SK-N-SH treated with all-trans-retinoic acid at 6 μM for 48 hours (cell line): Measurements from ENCODE around the gene DNAJC28.
"Not testable (repeated sequence)": the region's sequence is repeated elsewhere in the genome, so short reads cannot be mapped to it uniquely, and the experiment has no call there.

Experiments
- ATAC-seq: fragments of 200-7000 bp; cut with Tn5 transposase; 3 replicates; pipeline ENCODE4 v1.9.1; 2020; ENCODE audit warnings: mild to moderate bottlenecking, moderate library complexity
- ARNTL ChIP-seq: fragments of 450-650 bp; formaldehyde crosslinking; IDR thresholded peaks from 2 replicates; pipeline ENCODE4 v1.5.0; 2020; ENCODE audit warnings: low read depth, mild to moderate bottlenecking, moderate library complexity, borderline replicate concordance
- BACH2 ChIP-seq: fragments of 250-450 bp; sonication (Bioruptor Pico); IDR thresholded peaks from 2 replicates; pipeline ENCODE4 v1.9.0; 2021; ENCODE audit warnings: mild to moderate bottlenecking, borderline replicate concordance
- CSDC2 ChIP-seq: fragments of 250-450 bp; sonication (Bioruptor Pico); IDR thresholded peaks from 2 replicates; pipeline ENCODE4 v1.5.0; 2020; ENCODE audit warnings: mild to moderate bottlenecking, moderate library complexity
- CSRNP3 ChIP-seq: fragments of 250-450 bp; sonication (Bioruptor Pico); IDR thresholded peaks from 2 replicates; pipeline ENCODE4 v1.5.1; 2021; ENCODE audit warnings: mild to moderate bottlenecking, moderate library complexity
- ESRRG ChIP-seq: fragments of 250-450 bp; sonication (Bioruptor Pico); IDR thresholded peaks from 2 replicates; pipeline ENCODE4 v1.6.1; 2021; ENCODE audit warnings: mild to moderate bottlenecking
- GLIS3 ChIP-seq: fragments of 250-450 bp; sonication (Bioruptor Pico); IDR thresholded peaks from 2 replicates; pipeline ENCODE4 v1.5.0; 2020; ENCODE audit warnings: mild to moderate bottlenecking, moderate library complexity
- ISL1 ChIP-seq: fragments of 250-450 bp; sonication (Bioruptor Pico); IDR thresholded peaks from 2 replicates; pipeline ENCODE4 v2.1.2; 2022; ENCODE audit warnings: mild to moderate bottlenecking, moderate library complexity
- OSR1 ChIP-seq: fragments of 250-450 bp; sonication (Bioruptor Pico); IDR thresholded peaks from 2 replicates; pipeline ENCODE4 v1.8.0; 2022; ENCODE audit warnings: moderate library complexity, mild to moderate bottlenecking, inconsistent platforms
- PATZ1 ChIP-seq: fragments of 250-450 bp; sonication (Bioruptor Pico); IDR thresholded peaks from 2 replicates; pipeline ENCODE4 v1.8.0; 2020; ENCODE audit warnings: mild to moderate bottlenecking, moderate library complexity, borderline replicate concordance
- POU6F1 ChIP-seq: fragments of 250-450 bp; sonication (Bioruptor Pico); IDR thresholded peaks from 2 replicates; pipeline ENCODE4 v1.8.0; 2021; ENCODE audit warnings: low read depth, mild to moderate bottlenecking, moderate library complexity, borderline replicate concordance
- PPARA ChIP-seq: fragments of 250-450 bp; sonication (Bioruptor Pico); IDR thresholded peaks from 2 replicates; pipeline ENCODE4 v1.5.0; 2020; ENCODE audit warnings: mild to moderate bottlenecking, borderline replicate concordance
- RARB ChIP-seq: fragments of 250-450 bp; sonication (Bioruptor Pico); IDR thresholded peaks from 2 replicates; pipeline ENCODE4 v1.8.0; 2021; ENCODE audit warnings: mild to moderate bottlenecking, moderate library complexity
- SNAI2 ChIP-seq: fragments of 250-450 bp; sonication (Bioruptor Pico); IDR thresholded peaks from 2 replicates; pipeline ENCODE4 v1.5.0; 2020; ENCODE audit warnings: mild to moderate bottlenecking, moderate library complexity
- TCF4 ChIP-seq: fragments of 250-450 bp; sonication (Bioruptor Pico); IDR thresholded peaks from 2 replicates; pipeline ENCODE4 v1.8.0; 2021; ENCODE audit warnings: mild to moderate bottlenecking, moderate library complexity, borderline replicate concordance
- TOX ChIP-seq: fragments of 250-450 bp; sonication (Bioruptor Pico); IDR thresholded peaks from 2 replicates; pipeline ENCODE4 v1.8.0; 2021; ENCODE audit warnings: mild to moderate bottlenecking, moderate library complexity, borderline replicate concordance
- ZC3H10 ChIP-seq: fragments of 250-450 bp; sonication (Bioruptor Pico); IDR thresholded peaks from 2 replicates; pipeline ENCODE4 v1.5.1; 2021; ENCODE audit warnings: mild to moderate bottlenecking, moderate library complexity
- ZFP3 ChIP-seq: fragments of 250-450 bp; sonication (Bioruptor Pico); IDR thresholded peaks from 2 replicates; pipeline ENCODE4 v1.5.0; 2020; ENCODE audit warnings: mild to moderate bottlenecking, moderate library complexity
- ZFP30 ChIP-seq: fragments of 450-650 bp; formaldehyde crosslinking; IDR thresholded peaks from 2 replicates; pipeline ENCODE4 v1.5.0; 2022; ENCODE audit warnings: mild to moderate bottlenecking, moderate library complexity
- ZNF565 ChIP-seq: fragments of 450-650 bp; formaldehyde crosslinking; conservative IDR thresholded peaks from 2 replicates; pipeline ENCODE4 v1.5.0; 2020; ENCODE audit warnings: low read depth, mild to moderate bottlenecking, moderate library complexity
- ZNF70 ChIP-seq: fragments of 450-650 bp; formaldehyde crosslinking; IDR thresholded peaks from 2 replicates; pipeline ENCODE4 v1.5.0; 2020; ENCODE audit warnings: mild to moderate bottlenecking, moderate library complexity
- ZNF8 ChIP-seq: fragments of 450-650 bp; formaldehyde crosslinking; IDR thresholded peaks from 2 replicates; pipeline ENCODE4 v1.5.0; 2020; ENCODE audit warnings: mild to moderate bottlenecking, moderate library complexity
- TF ChIP-seq, protein P1 (sequence below): fragments of 250-450 bp; sonication (Bioruptor Pico); IDR thresholded peaks from 2 replicates; pipeline ENCODE4 v1.5.1; 2020; ENCODE audit warnings: low read depth, mild to moderate bottlenecking, moderate library complexity
- TF ChIP-seq, protein P2 (sequence below): fragments of 250-450 bp; sonication (Bioruptor Pico); IDR thresholded peaks from 2 replicates; pipeline ENCODE4 v1.5.0; 2020; ENCODE audit warnings: mild to moderate bottlenecking, moderate library complexity

The DNAJC28 gene

DNA sequence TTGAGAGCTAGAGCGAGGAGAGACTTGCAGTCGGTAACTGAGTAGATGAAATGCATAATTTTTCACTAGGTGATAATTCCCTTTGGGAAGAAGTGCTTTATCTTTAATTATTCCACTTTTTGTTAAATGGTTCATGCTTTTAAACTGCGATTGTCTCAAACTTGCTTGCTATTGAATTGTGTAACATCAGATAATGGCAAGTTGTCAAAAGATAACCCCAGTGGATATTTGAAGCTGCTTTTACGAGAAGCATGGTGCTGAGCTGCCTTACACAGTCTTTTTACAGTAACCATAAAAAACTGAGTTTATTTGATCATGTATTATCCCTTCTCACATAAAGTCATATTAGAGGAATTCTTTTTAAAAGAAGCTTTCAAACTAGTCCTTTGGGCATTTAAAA lies 41.9 kb downstream of the DNAJC28 start (continued):
- no peak for TF ChIP-seq CSRNP3 (CRISPR knock-in tag)
- no peak for TF ChIP-seq BACH2 (CRISPR knock-in tag)
- TF ChIP-seq SNAI2 (CRISPR knock-in tag) = no peak
- no peak for TF ChIP-seq ZC3H10
- TF ChIP-seq ZNF70 = no peak
- no peak for TF ChIP-seq ISL1 (CRISPR knock-in tag)
- TF ChIP-seq ZNF8 (CRISPR knock-in tag) = no peak
- TF ChIP-seq OSR1 (CRISPR knock-in tag) = no peak
- no peak for TF ChIP-seq POU6F1 (CRISPR knock-in tag)
- no peak for TF ChIP-seq TCF4 (CRISPR knock-in tag)

DNA sequence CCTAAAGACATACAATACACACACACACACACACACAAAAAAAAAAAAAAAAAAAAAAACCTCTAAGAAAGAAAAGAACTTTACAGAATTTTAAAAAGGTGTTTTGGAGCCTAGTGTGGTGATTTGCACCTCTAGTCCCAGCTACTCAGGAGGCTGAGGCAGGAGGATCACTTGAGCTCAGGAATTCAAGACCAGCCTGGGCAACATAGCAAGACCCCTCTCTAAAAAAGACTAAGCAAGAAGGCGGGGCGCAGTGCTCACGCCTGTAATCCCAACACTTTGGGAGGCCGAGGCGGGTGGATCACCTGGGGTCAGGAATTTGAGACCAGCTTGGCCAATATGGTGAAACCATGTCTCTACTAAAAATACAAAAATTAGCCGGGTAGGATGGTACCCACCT lies 44.9 kb downstream of the DNAJC28 start:
- not testable (repeated sequence) for ATAC-seq

DNA sequence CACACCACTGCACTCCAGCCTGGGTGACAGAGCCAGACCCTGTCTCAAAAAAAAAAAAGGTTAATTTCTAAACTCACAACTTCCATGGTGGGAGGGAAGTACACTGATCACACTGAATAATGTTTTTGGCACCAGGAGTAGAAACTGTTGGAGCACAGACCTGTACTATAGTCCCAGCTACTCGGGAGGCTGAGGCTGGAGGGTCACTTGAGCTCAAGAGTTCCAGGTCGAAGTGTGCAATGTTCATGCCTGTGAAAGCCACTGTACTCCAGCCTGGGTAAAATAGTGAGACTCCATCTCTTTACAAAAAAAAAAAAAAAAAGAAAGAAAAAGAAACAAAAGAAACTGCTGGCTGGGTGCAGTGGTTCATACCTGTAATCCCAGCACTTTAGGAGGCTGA lies 47.0 kb downstream of the DNAJC28 start:
- no peak for ATAC-seq
- TF ChIP-seq ZFP30 (CRISPR knock-in tag) (no peak), ZC3H10 (no peak), PPARA (CRISPR knock-in tag) (no peak), CSDC2 (no peak), TCF4 (CRISPR knock-in tag) (no peak), ZNF565 (CRISPR knock-in tag) (no peak), POU6F1 (CRISPR knock-in tag) (no peak), ZFP3 (CRISPR knock-in tag) (no peak), SNAI2 (CRISPR knock-in tag) (no peak), ESRRG (CRISPR knock-in tag) (no peak), ZNF8 (CRISPR knock-in tag) (no peak), TOX (no peak), RARB (CRISPR knock-in tag) (no peak), BACH2 (CRISPR knock-in tag) (no peak), ARNTL (no peak), GLIS3 (CRISPR knock-in tag) (no peak), ISL1 (CRISPR knock-in tag) (no peak)
- TF ChIP-seq, protein P1, sequence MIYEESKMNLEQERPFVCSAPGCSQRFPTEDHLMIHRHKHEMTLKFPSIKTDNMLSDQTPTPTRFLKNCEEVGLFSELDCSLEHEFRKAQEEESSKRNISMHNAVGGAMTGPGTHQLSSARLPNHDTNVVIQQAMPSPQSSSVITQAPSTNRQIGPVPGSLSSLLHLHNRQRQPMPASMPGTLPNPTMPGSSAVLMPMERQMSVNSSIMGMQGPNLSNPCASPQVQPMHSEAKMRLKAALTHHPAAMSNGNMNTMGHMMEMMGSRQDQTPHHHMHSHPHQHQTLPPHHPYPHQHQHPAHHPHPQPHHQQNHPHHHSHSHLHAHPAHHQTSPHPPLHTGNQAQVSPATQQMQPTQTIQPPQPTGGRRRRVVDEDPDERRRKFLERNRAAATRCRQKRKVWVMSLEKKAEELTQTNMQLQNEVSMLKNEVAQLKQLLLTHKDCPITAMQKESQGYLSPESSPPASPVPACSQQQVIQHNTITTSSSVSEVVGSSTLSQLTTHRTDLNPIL (CRISPR knock-in tag) = no peak
- TF ChIP-seq, protein P2, sequence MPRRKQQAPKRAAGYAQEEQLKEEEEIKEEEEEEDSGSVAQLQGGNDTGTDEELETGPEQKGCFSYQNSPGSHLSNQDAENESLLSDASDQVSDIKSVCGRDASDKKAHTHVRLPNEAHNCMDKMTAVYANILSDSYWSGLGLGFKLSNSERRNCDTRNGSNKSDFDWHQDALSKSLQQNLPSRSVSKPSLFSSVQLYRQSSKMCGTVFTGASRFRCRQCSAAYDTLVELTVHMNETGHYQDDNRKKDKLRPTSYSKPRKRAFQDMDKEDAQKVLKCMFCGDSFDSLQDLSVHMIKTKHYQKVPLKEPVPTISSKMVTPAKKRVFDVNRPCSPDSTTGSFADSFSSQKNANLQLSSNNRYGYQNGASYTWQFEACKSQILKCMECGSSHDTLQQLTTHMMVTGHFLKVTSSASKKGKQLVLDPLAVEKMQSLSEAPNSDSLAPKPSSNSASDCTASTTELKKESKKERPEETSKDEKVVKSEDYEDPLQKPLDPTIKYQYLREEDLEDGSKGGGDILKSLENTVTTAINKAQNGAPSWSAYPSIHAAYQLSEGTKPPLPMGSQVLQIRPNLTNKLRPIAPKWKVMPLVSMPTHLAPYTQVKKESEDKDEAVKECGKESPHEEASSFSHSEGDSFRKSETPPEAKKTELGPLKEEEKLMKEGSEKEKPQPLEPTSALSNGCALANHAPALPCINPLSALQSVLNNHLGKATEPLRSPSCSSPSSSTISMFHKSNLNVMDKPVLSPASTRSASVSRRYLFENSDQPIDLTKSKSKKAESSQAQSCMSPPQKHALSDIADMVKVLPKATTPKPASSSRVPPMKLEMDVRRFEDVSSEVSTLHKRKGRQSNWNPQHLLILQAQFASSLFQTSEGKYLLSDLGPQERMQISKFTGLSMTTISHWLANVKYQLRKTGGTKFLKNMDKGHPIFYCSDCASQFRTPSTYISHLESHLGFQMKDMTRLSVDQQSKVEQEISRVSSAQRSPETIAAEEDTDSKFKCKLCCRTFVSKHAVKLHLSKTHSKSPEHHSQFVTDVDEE (CRISPR knock-in tag) = no peak

DNA sequence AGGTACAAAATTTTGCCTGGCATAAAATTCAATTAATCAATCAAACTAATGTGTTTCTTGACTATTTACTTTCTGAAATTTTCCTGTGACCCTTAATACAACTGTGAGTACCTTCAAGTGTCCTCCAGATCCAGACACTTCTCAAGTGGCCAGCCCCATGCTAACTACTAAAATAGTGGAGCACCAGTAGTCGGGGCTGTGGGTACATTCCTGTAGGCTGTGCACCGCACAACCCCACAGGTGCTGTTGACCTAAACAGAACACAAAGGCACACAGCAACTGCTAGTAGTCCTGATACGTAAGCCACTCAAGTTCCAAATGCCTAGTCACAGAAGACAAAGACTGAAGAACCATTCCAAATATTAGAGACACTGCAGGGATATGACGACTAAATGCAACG lies 48.3 kb downstream of the DNAJC28 start:
- no peak for ATAC-seq
- TF ChIP-seq ISL1 (CRISPR knock-in tag) (no peak), ZFP3 (CRISPR knock-in tag) (no peak), PATZ1 (no peak), RARB (CRISPR knock-in tag) (no peak), GLIS3 (CRISPR knock-in tag) (no peak), CSDC2 (no peak), ESRRG (CRISPR knock-in tag) (no peak)
- TF ChIP-seq, protein P2 (CRISPR knock-in tag) = no peak
